Measurements from ENCODE around the gene CALM1.

The CALM1 gene

GRCh38 chr14:90424686-90425372 is 28.0 kb downstream of the CALM1 start:
- TF ChIP-seq EP300 (IDR thresholded peaks at IDR 0.05; ENCODE audit: borderline replicate concordance) (no peak), TCF12 (IDR thresholded peaks at IDR 0.05; ENCODE audit: low read depth) (no peak), NFIC (IDR thresholded peaks at IDR 0.05) (no peak), MAX (IDR thresholded peaks at IDR 0.05) (no peak), REST (IDR thresholded peaks at IDR 0.05; ENCODE audit: low read depth) (no peak), USF1 (IDR thresholded peaks at IDR 0.05) (no peak), ZBTB7A (IDR thresholded peaks at IDR 0.05; ENCODE audit: low read depth) (no peak), EGR1 (IDR thresholded peaks at IDR 0.05) (no peak), TEAD4 (IDR thresholded peaks at IDR 0.05) (no peak), CEBPB (IDR thresholded peaks at IDR 0.05) (no peak), RAD21 (IDR thresholded peaks at IDR 0.05; ENCODE audit: low read depth) (no peak), TAF1 (IDR thresholded peaks at IDR 0.05; ENCODE audit: low read depth) (no peak), YY1 (IDR thresholded peaks at IDR 0.05; ENCODE audit: low read depth) (no peak), FOXM1 (IDR thresholded peaks at IDR 0.05; ENCODE audit: borderline replicate concordance, low read depth) (no peak), CREB1 (IDR thresholded peaks at IDR 0.05; ENCODE audit: low read depth) (no peak)

- TF ChIP-seq TCF12 (IDR thresholded peaks at IDR 0.05; ENCODE audit: low read depth) (no peak), CEBPB (IDR thresholded peaks at IDR 0.05) (no peak)
These were observed 28.6 kb downstream of the CALM1 start for GRCh38 chr14:90425373-90425879.

GRCh38 chr14:90426031-90426540 is 29.3 kb downstream of the CALM1 start:
- TF ChIP-seq EP300 (IDR thresholded peaks at IDR 0.05; ENCODE audit: borderline replicate concordance) (no peak), TEAD4 (IDR thresholded peaks at IDR 0.05) (no peak), RAD21 (IDR thresholded peaks at IDR 0.05; ENCODE audit: low read depth) (no peak), CREB1 (IDR thresholded peaks at IDR 0.05; ENCODE audit: low read depth) (no peak), YY1 (IDR thresholded peaks at IDR 0.05; ENCODE audit: low read depth) (no peak), TCF12 (IDR thresholded peaks at IDR 0.05; ENCODE audit: low read depth) (no peak), EGR1 (IDR thresholded peaks at IDR 0.05) (no peak), TAF1 (IDR thresholded peaks at IDR 0.05; ENCODE audit: low read depth) (no peak), MAX (IDR thresholded peaks at IDR 0.05) (no peak), REST (IDR thresholded peaks at IDR 0.05; ENCODE audit: low read depth) (no peak), NFIC (IDR thresholded peaks at IDR 0.05) (no peak), CEBPB (IDR thresholded peaks at IDR 0.05) (no peak), ZBTB7A (IDR thresholded peaks at IDR 0.05; ENCODE audit: low read depth) (no peak), USF1 (IDR thresholded peaks at IDR 0.05) (no peak)

GRCh38 chr14:90426663-90427062 is 29.8 kb downstream of the CALM1 start:
- no peak for TF ChIP-seq TEAD4 (IDR thresholded peaks at IDR 0.05)
- TF ChIP-seq TAF1 (IDR thresholded peaks at IDR 0.05; ENCODE audit: low read depth), result no peak
- TF ChIP-seq YY1 (IDR thresholded peaks at IDR 0.05; ENCODE audit: low read depth), result no peak
- TF ChIP-seq CREB1 (IDR thresholded peaks at IDR 0.05; ENCODE audit: low read depth), result no peak
- no peak for TF ChIP-seq TCF12 (IDR thresholded peaks at IDR 0.05; ENCODE audit: low read depth)
- no peak for TF ChIP-seq NFIC (IDR thresholded peaks at IDR 0.05)
- no peak for TF ChIP-seq REST (IDR thresholded peaks at IDR 0.05; ENCODE audit: low read depth)
- TF ChIP-seq EGR1 (IDR thresholded peaks at IDR 0.05), result no peak
- TF ChIP-seq RAD21 (IDR thresholded peaks at IDR 0.05; ENCODE audit: low read depth), result no peak
- TF ChIP-seq FOXM1 (IDR thresholded peaks at IDR 0.05; ENCODE audit: borderline replicate concordance, low read depth), result no peak
- TF ChIP-seq USF1 (IDR thresholded peaks at IDR 0.05), result no peak
- no peak for TF ChIP-seq ZBTB7A (IDR thresholded peaks at IDR 0.05; ENCODE audit: low read depth)
- no peak for TF ChIP-seq EP300 (IDR thresholded peaks at IDR 0.05; ENCODE audit: borderline replicate concordance)
- TF ChIP-seq CEBPB (IDR thresholded peaks at IDR 0.05), result no peak
